OCI-LY7 (cell line): Measurements from ENCODE around the gene APPL2. TPM values are rescaled to one million over a fixed set of nuclear protein-coding genes. Genes with fewer than 3 reads are reported as not detected.
A peak's percentile ranks its signal among the peaks of the same experiment; 100 is the strongest.

ENCODE experiments used
- BruUV-seq: library from RNA; stranded (reverse); fragments of 400-500 nt; replicated peaks from 2 replicates; lab custom pipeline; 2021; lab: Mats Ljungman, UMichigan
- CTCF ChIA-PET: fragments of 300-600 bp; sonication (Branson Sonifier 250); formaldehyde crosslinking; loops from one replicate; lab custom pipeline; 2022; ENCODE audit warnings: antibody characterized with exemption; ENCODE audit not compliant: unreplicated experiment; lab: Charles Lee
- POLR2A ChIA-PET: fragments of 300-600 bp; sonication (Branson Sonifier 250); formaldehyde crosslinking; loops from one replicate; lab custom pipeline; 2022; ENCODE audit warnings: antibody characterized with exemption; lab: Charles Lee
- DNase-seq: peaks from one replicate; pipeline ENCODE4 v3.0.0-alpha.2; 2015; ENCODE audit warnings: low spot score
- H2AFZ ChIP-seq: fragments of 200-600 bp; sonication (generic), shearing (Covaris generic); 2 replicates; pipeline ENCODE4 v1.6.1; 2014; ENCODE audit warnings: mild to moderate bottlenecking, antibody characterized with exemption, low read length, moderate library complexity
- H3K27ac ChIP-seq: fragments of 200-600 bp; sonication (generic); 2 replicates; pipeline ENCODE4 v1.5.1; 2014; ENCODE audit warnings: mixed run types, low read depth, mild to moderate bottlenecking, moderate library complexity, low read length, inconsistent platforms; ENCODE audit not compliant: poor library complexity, severe bottlenecking
- H3K36me3 ChIP-seq: fragments of 200-600 bp; sonication (generic); 2 replicates; pipeline ENCODE4 v1.6.1; 2014; ENCODE audit warnings: mild to moderate bottlenecking, antibody characterized with exemption, low read length, moderate library complexity, mixed read lengths; ENCODE audit not compliant: insufficient read depth
- H3K4me1 ChIP-seq: fragments of 200-600 bp; sonication (generic); 2 replicates; pipeline ENCODE4 v1.5.1; 2014; ENCODE audit warnings: mild to moderate bottlenecking, low read length; ENCODE audit not compliant: insufficient read depth, poor library complexity, severe bottlenecking
- H3K4me2 ChIP-seq: fragments of 200-600 bp; sonication (generic); 2 replicates; pipeline ENCODE4 v1.6.1; 2014; ENCODE audit warnings: mild to moderate bottlenecking, low read length
- H3K4me3 ChIP-seq: fragments of 200-600 bp; sonication (generic); 2 replicates; pipeline ENCODE4 v1.5.1; 2014; ENCODE audit warnings: mild to moderate bottlenecking, low read depth, low read length; ENCODE audit not compliant: poor library complexity, severe bottlenecking
- H3K79me2 ChIP-seq: fragments of 200-600 bp; sonication (generic); 2 replicates; pipeline ENCODE4 v1.6.1; 2016; ENCODE audit warnings: low read depth, mild to moderate bottlenecking, low read length, moderate library complexity, mixed read lengths; ENCODE audit not compliant: insufficient read depth
- H3K9me2 ChIP-seq: fragments of 200-600 bp; sonication (generic); 2 replicates; pipeline ENCODE4 v1.6.1; 2016; ENCODE audit warnings: mild to moderate bottlenecking, low read length, mixed read lengths; ENCODE audit not compliant: insufficient read depth
- H3K9me3 ChIP-seq: fragments of 200-600 bp; sonication (generic); 2 replicates; pipeline ENCODE4 v1.6.1; 2014; ENCODE audit warnings: mild to moderate bottlenecking, mixed run types, low read length, mixed read lengths
- H4K20me1 ChIP-seq: fragments of 200-600 bp; sonication (generic); 2 replicates; pipeline ENCODE4 v1.6.1; 2014; ENCODE audit warnings: mild to moderate bottlenecking, antibody characterized with exemption, low read length, moderate library complexity, mixed read lengths; ENCODE audit not compliant: insufficient read depth
- CTCF ChIP-seq: fragments of 200-600 bp; sonication (generic); conservative IDR thresholded peaks from 2 replicates; pipeline ENCODE4 v1.5.1; 2014; ENCODE audit warnings: mild to moderate bottlenecking, antibody characterized with exemption, low read length, moderate library complexity, mixed read lengths
- EZH2phosphoT487 ChIP-seq: fragments of 200-600 bp; sonication (generic); IDR thresholded peaks from 2 replicates; pipeline ENCODE4 v1.6.1; 2018; ENCODE audit warnings: low read depth, borderline replicate concordance, mild to moderate bottlenecking, mixed run types, antibody characterized with exemption, low read length, moderate library complexity, mixed read lengths
- intact Hi-C: fragments of 100-400 bp; cut with micrococcal nuclease; formaldehyde crosslinking; loops from one replicate; pipeline ENCODE4 v1.10.0; 2022; ENCODE audit not compliant: unreplicated experiment
- total RNA-seq, 2 experiments: library from RNA; depleted of rRNA in 1 of 2; stranded (reverse); fragments of >200 nt in 1 of 2; shearing (Covaris generic) in 1 of 2; gene quantifications; 2 replicates each; pipeline ENCODE4 v1.2.3, GENCODE V29; 2014 to 2022

Gene APPL2
- total RNA-seq, 2 experiments from 2014 or later, result 18.8 to 29.1 TPM

GRCh38 chr12:105235281-105235731, 668 bp downstream of the APPL2 start:
- ChIA-PET CTCF (interaction anchor here (1.0 kb wide), 1 partner anchor 144 kb away, joined by 3 read pairs; no protein-coding TSS in a partner anchor), POLR2A (interaction anchor here (0.6 to 1.9 kb wide), 6 partner anchors 16 to 1121 kb away, joined by 3 to 8 read pairs (median 5); partner anchors contain the start of gene C12orf75)
- H2AFZ ChIP-seq, result peak overlapping the region; percentile 62
- no peaks in the 10 kb centered on the region for H4K20me1 ChIP-seq
- intact Hi-C loops, result loop anchor here (5.0 kb wide), 1 partner anchor 97 kb away; the partner anchor contains the start of gene C12orf75
- peak overlapping the region; percentile 89 for H3K4me2 ChIP-seq
- BruUV-seq, result no TSS peak
- H3K4me1 ChIP-seq, result peaks cover 33% of the 10 kb centered on the region
- H3K79me2 ChIP-seq, result peaks cover 13% of the 10 kb centered on the region; the same call in 1 of the 2 replicates
- no peaks in the 10 kb centered on the region for H3K9me3 ChIP-seq
- H3K4me3 ChIP-seq, result peak overlapping the region; percentile 80
- H3K9me2 ChIP-seq, result no peaks in the 10 kb centered on the region
- peak overlapping the region; percentile 26 for H3K27ac ChIP-seq
- DNase-seq, result peak; percentile 7
- H3K36me3 ChIP-seq, result peaks cover 6% of the 10 kb centered on the region
- TF ChIP-seq EZH2phosphoT487 (no peak), CTCF (no peak)

GRCh38 chr12:105234197-105234596, 1.8 kb downstream of the APPL2 start:
- H3K36me3 ChIP-seq, result peaks cover 7% of the 10 kb centered on the region
- CTCF ChIA-PET, result no interaction called here
- no peak overlapping the region; the same call in 1 of the 2 replicates for H2AFZ ChIP-seq
- peak; percentile 10 for DNase-seq
- no peaks in the 10 kb centered on the region for H3K9me3 ChIP-seq
- intact Hi-C loops, result no loop called here
- POLR2A ChIA-PET, result no interaction called here
- peak overlapping the region; percentile 89 for H3K4me2 ChIP-seq
- no TSS peak for BruUV-seq
- no peaks in the 10 kb centered on the region for H3K9me2 ChIP-seq
- no peak overlapping the region for H3K27ac ChIP-seq
- TF ChIP-seq CTCF (no peak), EZH2phosphoT487 (no peak)
- peaks cover 13% of the 10 kb centered on the region; the same call in 1 of the 2 replicates for H3K79me2 ChIP-seq
- peak overlapping the region; percentile 80 for H3K4me3 ChIP-seq
- H3K4me1 ChIP-seq, result peaks cover 26% of the 10 kb centered on the region
- H4K20me1 ChIP-seq, result no peaks in the 10 kb centered on the region
